Gastrocnemius medialis (tissue), 4 donors: ENCODE data around the gene TTC28. TPM values are rescaled to one million over a fixed set of nuclear protein-coding genes. Genes with fewer than 3 reads are reported as not detected.
A peak's percentile ranks its signal among the peaks of the same experiment; 100 is the strongest.
"Not testable (repeated sequence)": the region's sequence is repeated elsewhere in the genome, so short reads cannot be mapped to it uniquely, and the experiment has no call there.

ENCODE experiments used
- ATAC-seq, 2 donors: fragments of 150-250 bp; one replicate each; pipeline ENCODE4 v1.9.1; 2016
- DNase-seq, 2 donors: peaks; one replicate each; pipeline ENCODE4 v3.0.0-alpha.2; 2019
- H3K27ac ChIP-seq, 4 donors: fragments of 200-600 bp; sonication (generic); 1 replicate in 1 of 4; 2 replicates in 3 of 4; pipeline ENCODE4 v1.5.1; 2016 to 2018; ENCODE audit warnings: mild to moderate bottlenecking in 2 of 4, moderate library complexity in 1 of 4
- H3K27me3 ChIP-seq, 3 donors: fragments of 200-600 bp; sonication (generic) in 2 of 3; 1 replicate in 1 of 3; 2 replicates in 2 of 3; pipeline versions ENCODE4 v1.5.1 to v1.6.0; 2016 to 2019; ENCODE audit warnings: mild to moderate bottlenecking in 1 of 3, moderate library complexity in 1 of 3
- H3K36me3 ChIP-seq, 2 donors: fragments of 200-600 bp; sonication (generic) in 1 of 2; one replicate each; pipeline ENCODE4 v1.5.1; 2017 to 2018
- H3K4me1 ChIP-seq, 2 donors: fragments of 200-600 bp; sonication (generic) in 1 of 2; one replicate each; pipeline ENCODE4 v1.5.1; 2016 to 2017; ENCODE audit warnings: mild to moderate bottlenecking in 2 of 2
- H3K4me3 ChIP-seq, 4 donors: fragments of 200-600 bp; sonication (generic) in 3 of 4; 1 replicate in 1 of 4; 2 replicates in 3 of 4; pipeline ENCODE4 v1.5.1; 2016 to 2019; ENCODE audit warnings: mild to moderate bottlenecking in 2 of 4
- H3K9me3 ChIP-seq, 3 donors: fragments of 200-600 bp; sonication (generic) in 2 of 3; 1 replicate in 1 of 3; 2 replicates in 2 of 3; pipeline ENCODE4 v1.5.1; 2016 to 2019
- POLR2A ChIP-seq, 2 donors: fragments of 450-650 bp; IDR thresholded peaks; one replicate each; pipeline ENCODE4 v1.6.1; 2017; ENCODE audit warnings: antibody characterized with exemption in 2 of 2, mild to moderate bottlenecking in 2 of 2, moderate library complexity in 2 of 2
- in situ Hi-C, 4 donors: fragments of 200-750 bp; cut with MboI; loops; one replicate each; pipeline versions ENCODE4 v1.15.0 to v1.8.0; 2017; ENCODE audit warnings: low sequenced_read_pairs in 4 of 4
- intact Hi-C: fragments of 100-400 bp; cut with DNase I; formaldehyde crosslinking; loops from one replicate; pipeline ENCODE4 v1.15.1; 2023; ENCODE audit warnings: low total_unique reads
- total RNA-seq, 4 donors: library from RNA; depleted of rRNA; stranded (reverse); fragments of >200 nt; gene quantifications; one replicate each; pipeline versions ENCODE4 v1.1.0 to v1.2.3, GENCODE V29; 2016
- TF ChIP-seq, protein P1 (sequence below), 5 experiments: fragments of 450-650 bp in 3 of 5; fragments of 200-600 bp in 2 of 5; sonication (generic) in 2 of 5; IDR thresholded peaks in 4 of 5; conservative IDR thresholded peaks in 1 of 5; 1 replicate in 4 of 5; 2 replicates in 1 of 5; pipeline ENCODE4 v1.5.1; 2016 to 2019; ENCODE audit warnings: antibody characterized with exemption in 5 of 5, mild to moderate bottlenecking in 3 of 5, moderate library complexity in 3 of 5

Gene TTC28
- total RNA-seq = 10 to 100 TPM in 2 of 4 donors, 1 to 10 TPM in 2; 6.3 to 18.1 (median 8.4) TPM

DNA sequence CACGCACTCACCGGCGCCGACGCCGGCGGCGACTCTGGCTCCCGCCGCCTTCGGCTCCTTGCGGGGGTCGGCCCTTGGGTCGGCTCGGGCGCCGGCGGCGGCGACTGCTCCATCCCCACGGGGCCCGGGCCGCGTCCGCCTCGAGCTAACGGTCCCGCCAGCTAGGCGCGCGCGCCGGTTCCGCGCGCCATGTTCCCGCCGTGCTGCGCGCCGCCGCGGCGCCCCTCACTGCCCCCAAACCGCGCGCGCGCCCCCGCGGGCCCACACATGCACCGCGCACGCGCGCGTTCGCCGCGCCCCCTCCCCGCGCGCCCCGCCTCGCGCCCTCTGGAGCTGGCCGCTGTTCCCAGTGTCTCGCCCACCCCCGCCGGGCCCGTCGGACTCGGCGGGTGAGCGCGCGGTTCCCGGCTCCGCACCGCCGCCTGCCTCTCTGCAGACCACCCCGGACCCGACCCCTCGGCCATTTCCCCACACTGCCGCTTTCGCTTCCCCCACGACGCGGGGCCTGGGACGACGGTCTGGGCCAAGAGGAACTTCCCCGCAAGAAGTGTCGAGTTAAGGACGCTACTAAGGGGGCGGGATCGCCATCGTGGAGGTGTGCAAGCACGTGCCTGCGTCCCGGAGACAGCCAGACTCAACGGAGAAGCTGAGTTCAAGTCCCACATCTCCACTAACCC lies at the start of gene TTC28:
TTC28 (minus strand) TSS at position 230 of the 677 bp plus-strand sequence; CDS start at position 113, 117 bp downstream.
- TF ChIP-seq POLR2A (IDR thresholded peaks at IDR 0.05) = peak; percentile 28 to 36
- in situ Hi-C loops, H3K36me3 ChIP-seq, ATAC-seq, H3K27me3 ChIP-seq, H3K9me3 ChIP-seq, H3K4me1 ChIP-seq: not testable (repeated sequence)
- Histone ChIP-seq H3K27ac (peak within 1 kb of the TSS; percentile 51 to 72 (median 62)), H3K4me3 (peak within 1 kb of the TSS; percentile 73 to 84 (median 77))
- DNase-seq = peak; percentile 13 to 52
- intact Hi-C loops = loop anchor here (2.0 kb wide), 1 partner anchor 33 kb away; no protein-coding TSS in a partner anchor

DNA sequence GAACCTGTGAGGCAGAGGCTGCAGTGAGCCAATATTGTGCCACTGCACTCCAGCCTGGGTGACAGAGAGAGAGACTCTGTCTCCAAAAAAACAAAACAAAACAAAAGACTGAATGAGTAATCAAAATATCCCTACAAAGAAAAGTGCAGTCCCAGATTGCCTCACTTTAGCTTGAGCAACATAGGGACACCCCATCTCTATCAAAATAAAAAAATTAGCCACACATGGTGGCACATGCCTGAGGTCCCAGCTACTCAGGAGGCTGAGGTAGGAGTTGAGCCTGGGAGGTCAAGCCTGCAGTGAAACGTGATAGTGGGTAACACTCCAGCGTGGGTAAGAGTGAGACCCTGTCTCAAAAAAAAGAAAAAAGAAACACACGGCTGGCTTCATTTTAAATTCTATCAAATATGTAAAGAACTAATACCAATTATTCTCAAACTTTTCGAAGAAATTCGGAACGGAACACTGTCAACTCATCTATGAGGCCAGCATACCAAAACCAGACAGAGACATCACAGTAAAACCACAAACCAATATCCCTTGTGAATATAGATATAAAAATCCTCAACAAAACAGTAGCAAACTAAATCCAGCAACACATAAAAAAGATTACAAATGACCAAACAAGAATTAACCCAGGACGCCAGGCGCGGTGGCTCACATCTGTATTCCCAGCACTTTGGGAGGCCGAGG lies 49.1 kb upstream of the TTC28 start:
- Histone ChIP-seq H3K27ac (no peak overlapping the region), H3K36me3 (no peaks in the 10 kb centered on the region), H3K4me3 (no peak overlapping the region), H3K27me3 (no peaks in the 10 kb centered on the region), H3K9me3 (no peaks in the 10 kb centered on the region), H3K4me1 (no peaks in the 10 kb centered on the region)
- DNase-seq = no peak
- intact Hi-C loops = no loop called here
- TF ChIP-seq, protein P1, sequence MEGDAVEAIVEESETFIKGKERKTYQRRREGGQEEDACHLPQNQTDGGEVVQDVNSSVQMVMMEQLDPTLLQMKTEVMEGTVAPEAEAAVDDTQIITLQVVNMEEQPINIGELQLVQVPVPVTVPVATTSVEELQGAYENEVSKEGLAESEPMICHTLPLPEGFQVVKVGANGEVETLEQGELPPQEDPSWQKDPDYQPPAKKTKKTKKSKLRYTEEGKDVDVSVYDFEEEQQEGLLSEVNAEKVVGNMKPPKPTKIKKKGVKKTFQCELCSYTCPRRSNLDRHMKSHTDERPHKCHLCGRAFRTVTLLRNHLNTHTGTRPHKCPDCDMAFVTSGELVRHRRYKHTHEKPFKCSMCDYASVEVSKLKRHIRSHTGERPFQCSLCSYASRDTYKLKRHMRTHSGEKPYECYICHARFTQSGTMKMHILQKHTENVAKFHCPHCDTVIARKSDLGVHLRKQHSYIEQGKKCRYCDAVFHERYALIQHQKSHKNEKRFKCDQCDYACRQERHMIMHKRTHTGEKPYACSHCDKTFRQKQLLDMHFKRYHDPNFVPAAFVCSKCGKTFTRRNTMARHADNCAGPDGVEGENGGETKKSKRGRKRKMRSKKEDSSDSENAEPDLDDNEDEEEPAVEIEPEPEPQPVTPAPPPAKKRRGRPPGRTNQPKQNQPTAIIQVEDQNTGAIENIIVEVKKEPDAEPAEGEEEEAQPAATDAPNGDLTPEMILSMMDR (IDR thresholded peaks at IDR 0.05 in 4 of 5, conservative IDR thresholded peaks at IDR 0.05 in 1 of 5) = no peak
- TF ChIP-seq POLR2A (IDR thresholded peaks at IDR 0.05) = no peak
- no peak for ATAC-seq
- in situ Hi-C loops = no loop called here

DNA sequence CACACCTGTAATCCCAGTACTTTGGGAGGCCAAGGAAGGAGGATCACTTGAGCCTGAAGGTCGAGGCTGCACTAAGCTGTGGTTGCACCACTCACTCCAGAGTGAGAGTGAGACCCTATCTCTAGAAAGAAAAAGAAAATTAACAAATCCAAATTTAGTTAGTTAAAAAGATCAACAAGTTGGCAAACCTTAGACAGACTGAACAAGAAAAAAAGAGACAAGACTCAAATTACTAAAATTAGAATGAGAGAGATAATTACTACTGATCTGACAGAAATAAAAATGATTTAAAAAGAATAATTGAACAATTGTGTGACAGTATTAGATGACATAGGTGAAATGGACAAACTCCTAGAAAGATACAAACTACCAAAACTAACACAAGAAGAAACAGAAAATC lies 48.4 kb upstream of the TTC28 start:
- H3K9me3 ChIP-seq = no peaks in the 10 kb centered on the region
- H3K27ac ChIP-seq = no peak overlapping the region
- H3K4me3 ChIP-seq = no peak overlapping the region
- TF ChIP-seq, protein P1 (IDR thresholded peaks at IDR 0.05 in 4 of 5, conservative IDR thresholded peaks at IDR 0.05 in 1 of 5) = no peak
- no peak for TF ChIP-seq POLR2A (IDR thresholded peaks at IDR 0.05)
- no peaks in the 10 kb centered on the region for H3K36me3 ChIP-seq
- H3K27me3 ChIP-seq = no peaks in the 10 kb centered on the region
- ATAC-seq = no peak
- no peak for DNase-seq
- no peaks in the 10 kb centered on the region for H3K4me1 ChIP-seq
- intact Hi-C loops = no loop called here
- in situ Hi-C loops = no loop called here

DNA sequence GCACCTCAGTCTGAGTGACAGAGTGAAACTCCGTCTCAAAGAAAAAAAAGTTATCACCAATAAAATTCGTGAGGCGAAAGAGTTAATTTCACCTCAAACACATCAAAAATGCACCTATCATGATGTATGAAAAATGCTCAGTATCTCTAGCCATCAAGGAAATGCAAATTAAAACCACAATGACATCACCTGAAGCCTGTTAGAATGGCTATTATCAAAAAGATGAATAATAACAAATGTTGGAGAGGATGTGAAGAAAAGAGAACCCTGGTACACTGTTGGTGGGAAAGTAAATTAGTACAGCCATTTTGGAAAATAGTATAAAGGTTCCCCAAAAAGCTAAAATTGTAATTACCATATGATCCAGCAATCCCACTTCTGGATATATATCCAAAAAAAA lies 38.4 kb upstream of the TTC28 start:
- no peak overlapping the region for H3K27ac ChIP-seq
- ATAC-seq (no peak), DNase-seq (no peak)
- intact Hi-C loops (no loop called here), in situ Hi-C loops (no loop called here)
- H3K9me3 ChIP-seq = no peaks in the 10 kb centered on the region
- H3K36me3 ChIP-seq = no peaks in the 10 kb centered on the region
- no peak for TF ChIP-seq POLR2A (IDR thresholded peaks at IDR 0.05)
- TF ChIP-seq, protein P1 (IDR thresholded peaks at IDR 0.05 in 4 of 5, conservative IDR thresholded peaks at IDR 0.05 in 1 of 5) = no peak
- H3K4me1 ChIP-seq = no peaks in the 10 kb centered on the region
- no peak overlapping the region for H3K4me3 ChIP-seq
- H3K27me3 ChIP-seq = no peaks in the 10 kb centered on the region

DNA sequence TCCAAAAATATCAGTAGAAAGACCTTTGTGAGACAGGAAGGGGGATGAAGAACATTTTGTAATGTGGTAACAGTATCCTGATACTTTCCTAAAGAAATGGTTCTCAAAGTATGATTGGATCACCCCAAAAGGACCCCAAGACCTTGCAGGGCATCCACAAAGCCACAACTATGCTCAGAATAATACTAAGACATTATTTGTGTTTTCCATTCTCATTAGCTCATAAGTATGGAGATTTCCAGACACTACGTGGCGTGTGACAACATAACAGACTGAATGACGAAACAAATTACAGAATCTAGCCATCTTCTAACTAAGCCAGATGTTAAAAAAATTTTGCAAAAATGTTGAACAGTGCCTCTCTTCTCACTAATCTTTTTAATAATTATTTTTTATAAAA lies 37.0 kb upstream of the TTC28 start:
- DNase-seq (no peak), ATAC-seq (no peak)
- Histone ChIP-seq H3K27ac (no peak overlapping the region), H3K9me3 (no peaks in the 10 kb centered on the region), H3K36me3 (no peaks in the 10 kb centered on the region), H3K4me1 (peaks cover 4 to 12% of the 10 kb centered on the region in 2 donors), H3K27me3 (no peaks in the 10 kb centered on the region), H3K4me3 (no peak overlapping the region)
- TF ChIP-seq POLR2A (IDR thresholded peaks at IDR 0.05) = no peak
- TF ChIP-seq, protein P1 (IDR thresholded peaks at IDR 0.05 in 4 of 5, conservative IDR thresholded peaks at IDR 0.05 in 1 of 5) = no peak
- in situ Hi-C loops (no loop called here), intact Hi-C loops (no loop called here)
